Stimulated activated CD4-positive, alpha-beta T cell treated with anti-CD3 and anti-CD28 coated beads, Interleukin-15, amount 100 ng/mL, for 1 hour (primary cell): Measurements from ENCODE around the gene SLC18A2.
"Not testable (repeated sequence)": the region's sequence is repeated elsewhere in the genome, so short reads cannot be mapped to it uniquely, and the experiment has no call there.

Source experiments
- DNase-seq, 2 donors: peaks; one replicate each; pipeline ENCODE4 v3.0.0-alpha.2; 2020; ENCODE audit warnings: low read depth in 1 of 2, low spot score in 1 of 2

Gene SLC18A2

GRCh38 chr10:117262291-117262902 is 21.5 kb downstream of the SLC18A2 start:
- no peak for DNase-seq

DNA sequence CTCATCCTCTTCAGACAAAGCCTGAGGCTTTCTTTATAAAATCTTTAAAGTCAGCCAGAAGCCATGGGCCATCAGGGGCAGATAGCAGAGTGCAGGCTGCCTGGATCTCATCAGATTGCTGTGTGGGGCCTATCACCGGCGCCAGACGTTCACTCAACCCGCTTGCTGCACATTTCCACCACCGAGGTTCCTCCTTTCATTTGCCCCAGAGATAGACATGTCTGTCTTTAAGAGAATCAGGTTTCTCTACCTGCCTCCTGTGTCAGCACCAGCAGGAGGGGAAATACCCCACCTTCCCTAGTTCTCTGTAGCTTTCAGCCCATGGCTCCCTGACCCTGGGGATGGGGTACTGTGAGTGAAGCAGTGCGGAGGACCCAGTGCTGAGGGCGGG is 22.0 kb downstream of the SLC18A2 start:
- no peak for DNase-seq

DNA sequence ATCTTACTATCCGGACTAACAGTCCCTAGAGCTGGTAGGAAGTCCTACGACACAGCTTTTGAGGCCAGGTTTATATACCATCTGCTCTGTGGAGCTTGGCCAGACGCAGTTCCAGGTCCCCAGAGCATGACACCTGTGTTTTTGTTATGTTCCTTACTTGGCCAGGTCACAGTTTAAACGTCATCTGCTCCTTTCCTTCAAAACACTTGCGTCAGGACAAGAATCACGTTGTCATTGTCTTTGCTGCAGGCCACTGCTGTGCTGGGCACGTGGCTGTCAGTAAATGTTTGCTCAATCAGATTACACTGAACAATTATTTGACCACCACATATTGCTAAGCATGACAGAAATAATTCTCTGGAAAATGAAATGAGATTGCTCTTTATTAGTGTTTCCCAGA is 23.9 kb downstream of the SLC18A2 start:
- no peak for DNase-seq

DNA sequence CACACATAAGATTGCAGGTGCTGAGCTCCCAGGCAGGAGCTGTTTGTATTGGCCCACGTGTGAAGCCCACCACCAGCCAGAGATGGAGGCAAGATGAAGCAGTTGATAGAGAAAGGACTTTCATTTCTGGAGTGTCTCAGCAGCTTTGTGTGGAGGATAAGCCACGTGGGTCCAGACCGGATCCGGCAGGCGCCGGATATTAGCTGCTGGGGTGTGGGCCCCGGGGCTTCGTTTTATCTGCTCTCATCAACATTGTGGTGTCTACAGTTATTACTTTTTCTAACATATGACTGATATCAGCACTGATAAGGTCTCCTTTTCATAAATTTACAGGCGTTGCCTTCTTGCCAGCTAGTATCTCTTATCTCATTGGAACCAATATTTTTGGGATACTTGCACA is 25.5 kb downstream of the SLC18A2 start:
- no peak for DNase-seq

DNA sequence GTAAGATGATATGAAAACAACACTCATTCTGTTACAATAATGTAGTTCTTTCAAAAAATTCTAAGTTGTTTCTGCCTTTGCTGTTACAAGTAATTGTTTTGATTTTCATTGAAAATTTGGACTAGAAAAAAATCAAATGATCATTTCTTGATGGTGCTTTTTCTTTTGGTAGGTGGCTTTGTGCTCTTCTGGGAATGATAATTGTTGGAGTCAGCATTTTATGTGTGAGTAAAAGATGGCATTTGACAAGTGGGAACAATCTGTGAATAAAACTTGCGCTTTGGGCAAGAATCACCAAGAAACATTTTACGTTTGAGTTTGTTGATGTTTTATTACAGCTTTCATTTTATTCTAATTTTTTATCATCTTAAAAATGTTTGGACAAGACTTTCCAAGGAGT is 25.9 kb downstream of the SLC18A2 start:
- DNase-seq: no peak

- DNase-seq: no peak
Measured at GRCh38 chr10:117268258-117268657, 27.3 kb downstream of the SLC18A2 start.

GRCh38 chr10:117268907-117269306 is 28.0 kb downstream of the SLC18A2 start:
- no peak for DNase-seq

DNA sequence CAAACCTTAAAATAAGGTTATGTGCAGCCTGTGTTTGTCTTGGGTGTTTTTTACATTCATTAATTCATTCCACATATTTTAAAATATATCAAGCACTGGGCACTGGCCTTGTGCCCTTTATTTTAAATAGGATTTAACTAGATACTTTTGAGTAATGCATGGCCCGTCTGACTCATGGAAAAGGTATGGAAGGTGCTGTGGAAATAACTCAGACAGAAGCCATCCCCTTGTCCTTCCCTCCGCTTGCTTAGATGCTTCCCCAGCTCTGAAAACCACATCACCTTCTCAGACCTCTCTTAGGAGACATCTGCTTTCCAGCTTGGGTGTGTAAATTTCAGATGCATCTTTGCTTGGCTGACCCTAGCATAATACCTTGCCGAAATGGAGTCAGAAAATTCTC is 30.5 kb downstream of the SLC18A2 start:
- no peak for DNase-seq

DNA sequence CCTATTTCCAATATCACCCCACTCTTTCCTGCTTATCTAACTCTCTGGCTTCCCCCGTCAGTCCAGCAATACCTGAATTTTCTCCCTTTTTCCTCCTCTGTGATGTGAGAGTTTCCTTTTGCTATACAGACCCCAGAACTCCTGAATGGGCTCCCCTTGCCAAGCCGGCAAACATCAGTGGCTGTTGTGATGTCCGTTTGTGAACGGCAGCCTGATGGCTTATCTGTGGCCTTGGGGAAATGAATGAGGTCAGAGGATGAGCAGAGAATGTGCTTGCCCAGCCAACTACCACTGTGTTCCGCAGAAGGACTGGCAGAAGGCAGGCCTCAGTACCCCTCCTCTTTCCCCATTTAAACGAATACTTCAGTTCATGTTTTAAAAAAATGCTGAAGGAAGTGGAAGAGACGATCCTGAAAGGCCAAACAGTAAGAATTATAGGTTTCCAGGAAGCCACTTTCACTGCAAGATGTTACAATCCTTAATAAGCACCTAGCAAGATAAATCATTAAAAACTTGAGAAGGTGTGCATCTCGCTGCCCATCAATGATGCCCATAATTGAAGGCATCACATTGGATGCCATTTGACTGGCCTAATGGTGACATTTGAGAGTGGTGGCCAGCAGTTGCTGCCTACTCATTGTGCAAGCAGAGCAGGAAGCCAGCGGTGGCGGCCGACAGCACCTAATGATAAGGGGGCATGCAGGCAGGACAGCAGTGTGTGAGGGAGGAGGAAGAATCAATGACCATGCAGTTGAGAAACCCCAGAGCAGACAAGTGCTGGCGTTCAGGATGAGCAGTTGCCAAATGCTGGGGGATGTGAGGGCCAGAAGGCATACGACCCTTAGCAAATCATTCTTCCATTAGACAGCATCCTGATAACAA is 31.5 kb downstream of the SLC18A2 start:
- no peak for DNase-seq

DNA sequence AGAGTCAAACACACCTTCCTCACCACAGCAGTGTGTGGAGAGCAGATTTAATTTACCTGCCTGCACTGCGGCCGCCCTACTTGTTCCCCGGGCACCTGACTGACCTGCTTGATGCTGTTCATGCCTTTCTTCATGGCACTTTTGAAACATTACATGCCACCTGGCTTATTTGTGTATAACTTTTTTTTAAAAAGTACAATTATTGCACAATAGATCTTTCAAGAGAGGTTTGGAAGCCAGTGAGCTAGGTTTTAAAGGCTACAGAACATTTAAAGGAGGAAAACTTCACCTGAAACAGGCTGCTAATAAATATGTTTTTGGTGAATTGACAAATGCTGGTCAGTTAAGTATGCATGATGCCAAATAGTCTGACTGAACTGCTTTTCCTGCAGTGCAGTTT is 33.1 kb downstream of the SLC18A2 start:
- no peak for DNase-seq

- no peak for DNase-seq
Measured at GRCh38 chr10:117274509-117274908, 33.6 kb downstream of the SLC18A2 start.

DNA sequence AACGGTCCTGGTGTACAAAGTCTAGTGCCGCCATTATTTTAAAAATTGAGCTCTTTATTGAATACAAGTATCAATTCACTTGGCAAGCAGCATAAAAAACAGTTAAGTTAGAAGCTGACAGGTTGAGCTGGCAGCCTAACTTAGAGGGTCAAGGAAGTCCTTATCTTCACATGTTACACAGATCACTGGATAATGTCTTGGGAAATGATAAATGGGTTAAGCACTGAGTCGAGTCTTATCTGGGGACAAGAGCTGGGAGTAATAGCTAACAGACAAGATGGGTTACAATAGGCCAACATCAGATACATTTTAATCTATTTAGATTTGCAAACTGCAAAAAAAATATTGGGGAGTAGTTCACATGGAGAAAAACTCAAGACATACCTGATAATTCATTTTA is 34.2 kb downstream of the SLC18A2 start:
- DNase-seq: no peak

- DNase-seq: no peak
Measured at GRCh38 chr10:117277675-117278074, 36.8 kb downstream of the SLC18A2 start.

- no peak for DNase-seq
Measured at GRCh38 chr10:117284716-117285494, 44.0 kb downstream of the SLC18A2 start.

GRCh38 chr10:117290872-117291271 is 50.0 kb downstream of the SLC18A2 start:
- DNase-seq: not testable (repeated sequence)

DNA sequence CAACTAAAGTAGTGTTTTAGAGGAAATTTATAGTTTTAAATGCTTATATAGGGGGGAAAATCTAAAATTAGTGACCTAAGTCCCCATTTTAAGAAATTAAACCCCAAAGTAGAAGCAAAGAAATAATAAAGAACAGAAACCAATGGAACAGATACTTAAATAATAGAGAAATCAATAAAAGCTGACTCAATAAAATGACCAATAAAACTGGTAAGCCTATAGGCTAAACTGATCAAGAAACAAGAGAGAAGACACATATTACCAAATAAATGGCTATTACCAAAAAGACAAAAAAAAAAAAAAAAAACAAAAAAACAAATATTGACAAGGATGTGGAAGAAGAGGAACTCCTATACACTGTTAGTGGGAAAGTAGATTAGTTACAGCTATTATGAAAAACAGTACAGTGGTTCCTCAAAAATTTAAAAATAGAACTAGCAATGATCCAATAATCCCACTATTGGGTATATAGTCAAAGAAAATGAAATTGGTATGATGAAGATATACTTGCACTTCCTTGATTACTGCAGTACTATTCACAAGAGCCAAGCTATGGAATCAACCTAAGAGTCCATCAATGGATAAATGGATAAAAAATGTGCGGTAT is 53.2 kb downstream of the SLC18A2 start:
- DNase-seq: no peak

GRCh38 chr10:117294735-117295134 is 53.8 kb downstream of the SLC18A2 start:
- no peak for DNase-seq

DNA sequence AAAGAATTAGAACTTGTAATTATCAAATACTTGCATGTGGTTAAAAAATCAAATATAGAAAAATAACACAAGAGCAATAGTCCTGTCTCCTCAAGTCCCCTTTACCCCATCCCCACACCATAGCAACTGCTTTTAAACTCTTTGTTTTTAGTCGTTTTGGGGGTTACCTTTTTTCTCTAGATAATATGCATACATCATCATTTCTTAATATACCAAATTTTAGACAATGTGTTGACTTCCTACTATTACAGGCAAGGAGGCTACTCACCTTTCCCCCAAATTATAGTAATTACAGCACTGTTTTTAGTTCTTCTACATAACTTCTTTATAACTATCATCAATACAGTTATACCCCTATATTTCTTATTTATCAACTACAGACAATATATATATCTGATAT is 57.3 kb downstream of the SLC18A2 start:
- DNase-seq: no peak

GRCh38 chr10:117299435-117299834 is 58.5 kb downstream of the SLC18A2 start:
- DNase-seq: no peak

- DNase-seq: no peak
Measured at GRCh38 chr10:117300671-117301070, 59.8 kb downstream of the SLC18A2 start.

DNA sequence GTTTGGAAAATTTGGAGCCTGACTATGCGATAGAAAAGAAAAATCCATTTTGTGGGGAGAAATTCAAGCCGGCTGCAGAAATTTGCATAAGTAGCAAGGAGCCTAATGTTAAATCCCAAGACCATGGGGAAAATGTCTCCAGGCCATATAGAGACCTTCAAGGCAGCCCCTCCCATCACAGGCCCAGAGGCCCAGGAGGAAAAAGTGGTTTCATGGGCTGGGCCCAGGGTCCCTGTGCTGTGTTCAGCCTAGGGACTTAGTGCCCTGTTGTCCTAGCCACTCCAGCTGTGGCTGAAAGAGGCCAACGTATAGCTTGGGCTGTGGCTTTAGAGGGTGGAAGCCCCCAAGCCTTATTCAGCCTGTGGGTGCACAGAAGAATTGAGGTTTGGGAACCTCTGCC is 62.5 kb downstream of the SLC18A2 start:
- not testable (repeated sequence) for DNase-seq

DNA sequence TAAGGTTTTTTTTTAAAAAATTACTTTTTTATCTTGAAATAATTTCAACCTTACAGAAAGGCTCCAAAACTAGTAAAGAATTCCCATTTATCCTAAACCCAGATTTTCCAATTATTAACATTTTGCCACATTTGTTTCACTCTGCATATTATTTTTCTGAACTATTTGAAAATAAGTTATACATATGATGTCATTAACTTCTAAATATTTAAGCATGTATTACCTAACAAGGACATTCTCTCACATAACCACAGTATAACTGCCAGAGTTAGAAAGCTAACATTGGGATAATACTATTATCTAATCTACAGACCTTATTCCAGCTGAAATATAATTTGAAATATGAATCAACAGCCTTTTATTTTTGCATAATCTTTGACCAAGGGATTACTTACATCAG is 65.8 kb downstream of the SLC18A2 start:
- no peak for DNase-seq
